GM19467 (cell line): ENCODE results near the gene BACE2.
"Not testable (repeated sequence)": the region's sequence is repeated elsewhere in the genome, so short reads cannot be mapped to it uniquely, and the experiment has no call there.

Experiments used
- ATAC-seq: cut with Tn5 transposase; IDR thresholded peaks from one replicate; pipeline ENCODE4 v1.9.1; 2021; ENCODE audit warnings: mild to moderate bottlenecking, moderate library complexity; ENCODE audit not compliant: unreplicated experiment

The BACE2 gene

DNA sequence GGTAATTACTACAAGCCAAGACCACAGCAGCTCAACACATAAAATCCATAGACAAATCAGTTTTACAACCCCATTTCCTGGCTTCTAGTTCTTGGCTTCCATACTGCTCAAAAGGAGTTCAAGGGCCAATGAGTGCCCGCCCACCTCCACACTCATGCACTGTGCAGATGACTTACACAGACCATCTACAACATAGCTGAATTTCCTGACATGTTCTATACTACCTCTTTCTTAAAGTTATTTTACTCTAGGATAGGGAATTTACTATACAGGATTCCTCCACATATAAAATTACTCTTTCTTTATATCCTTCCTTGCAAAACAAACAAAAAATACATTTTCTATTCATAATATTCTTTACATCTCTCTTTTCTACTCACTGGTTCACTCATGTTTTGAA lies 14.6 kb downstream of the BACE2 start:
- ATAC-seq = no peak

- no peak for ATAC-seq
Observed at GRCh38 chr21:41183575-41183974, 15.6 kb downstream of the BACE2 start.

DNA sequence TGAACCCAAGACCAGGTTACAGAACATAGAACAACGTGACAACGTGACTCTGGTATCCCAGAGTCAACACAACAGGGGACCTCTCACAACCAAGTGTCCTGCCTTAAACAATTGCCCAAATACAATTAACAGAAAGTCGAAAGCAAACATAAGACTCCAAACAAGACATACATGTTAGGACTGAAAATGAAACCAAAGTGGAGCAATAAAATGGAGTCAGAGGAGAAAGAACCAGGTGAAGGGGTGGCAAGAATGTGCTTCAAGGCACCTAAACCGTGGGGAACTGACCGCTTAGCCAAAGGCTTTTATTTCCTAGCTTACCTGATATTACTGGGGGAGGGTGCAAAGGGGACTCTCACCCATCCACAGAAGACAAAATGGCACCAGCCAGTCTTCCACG lies 17.8 kb downstream of the BACE2 start:
- ATAC-seq = no peak

- ATAC-seq = no peak
Observed at GRCh38 chr21:41186755-41187536, 19.0 kb downstream of the BACE2 start.

DNA sequence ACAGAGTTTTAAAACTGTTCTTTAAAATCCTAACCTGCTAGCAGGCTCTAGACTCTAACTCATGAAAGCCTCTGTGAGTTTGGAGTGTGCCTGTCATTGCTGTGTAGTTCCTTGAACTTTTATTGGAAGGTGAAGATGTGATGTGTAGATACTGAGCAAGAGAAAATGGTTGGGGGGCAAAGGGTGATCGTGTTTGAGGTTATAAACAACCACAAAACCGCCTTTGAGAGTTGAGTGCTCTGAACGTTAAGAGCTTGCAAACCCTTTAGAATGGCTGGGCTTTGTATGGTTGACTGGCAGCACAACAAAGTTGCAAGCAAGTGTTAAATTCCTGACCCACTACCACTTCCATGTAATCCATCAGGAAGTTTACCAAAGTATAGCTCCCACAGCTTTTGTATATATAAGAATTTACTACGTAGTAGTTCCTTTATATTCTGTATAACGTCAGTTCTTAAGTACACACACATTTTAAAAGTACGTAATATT lies 19.6 kb downstream of the BACE2 start:
- no peak for ATAC-seq

DNA sequence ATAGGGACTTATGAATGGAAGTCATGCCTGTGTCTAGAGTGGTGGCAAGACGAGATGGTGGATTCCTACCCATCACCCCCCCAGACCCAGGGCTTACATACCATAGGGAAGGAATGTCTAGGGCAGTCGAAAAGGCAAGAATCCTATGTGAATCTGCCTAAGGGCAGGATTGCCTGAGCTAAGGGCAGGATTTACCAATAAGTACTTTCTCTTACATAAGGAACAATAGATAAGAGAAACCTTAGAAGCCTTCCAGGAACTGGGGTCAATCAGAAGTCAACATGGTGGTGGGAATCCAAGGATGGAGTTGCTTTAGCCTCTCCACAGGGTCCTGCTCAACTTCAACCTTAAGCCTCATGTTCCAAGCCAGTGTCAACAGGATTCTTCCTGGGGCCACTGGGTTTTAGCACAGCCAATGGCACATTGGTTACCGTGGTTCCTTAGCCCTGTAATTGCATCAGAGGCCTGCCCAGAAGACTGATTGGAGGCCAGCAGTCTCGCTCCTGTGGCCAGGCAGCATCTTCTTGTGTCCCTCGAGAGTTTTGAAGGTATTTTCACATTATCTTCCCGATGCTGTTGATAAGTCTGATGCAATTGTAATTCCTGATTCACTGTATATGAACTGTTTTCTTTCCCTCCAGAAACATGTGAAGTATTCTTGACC lies 20.7 kb downstream of the BACE2 start:
- ATAC-seq = no peak

DNA sequence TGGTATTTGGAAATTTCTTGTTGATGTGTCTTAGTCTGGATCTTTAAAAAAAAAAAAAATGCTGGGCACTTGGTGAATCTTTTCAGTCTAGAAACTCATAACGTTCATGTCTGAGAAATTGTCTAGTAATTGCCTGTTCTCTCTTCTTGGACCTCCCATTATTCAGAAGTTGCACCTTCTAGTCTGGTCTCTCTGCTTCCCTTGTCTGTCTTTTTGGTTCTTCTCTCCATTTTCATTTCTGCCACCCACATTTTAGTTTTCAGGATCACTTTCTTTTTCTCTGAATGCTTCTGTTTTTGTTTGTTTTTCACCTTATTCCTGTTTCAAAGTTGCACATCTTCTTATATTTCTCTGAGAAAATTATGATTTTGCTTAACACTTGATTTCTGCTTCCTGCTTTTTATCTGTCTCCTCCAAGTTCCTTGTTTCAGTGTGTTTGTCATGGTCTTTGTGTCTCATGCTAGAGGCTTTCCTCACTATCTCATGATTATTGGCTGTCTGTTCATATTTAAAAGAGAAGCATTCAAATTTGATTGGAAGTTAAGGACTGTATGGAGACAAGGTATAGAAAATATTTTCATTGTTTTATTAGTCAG lies 21.3 kb downstream of the BACE2 start:
- ATAC-seq = no peak

GRCh38 chr21:41192552-41192951 lies 24.6 kb downstream of the BACE2 start:
- ATAC-seq = not testable (repeated sequence)

- ATAC-seq = no peak
Observed at GRCh38 chr21:41195311-41195710, 27.4 kb downstream of the BACE2 start.

DNA sequence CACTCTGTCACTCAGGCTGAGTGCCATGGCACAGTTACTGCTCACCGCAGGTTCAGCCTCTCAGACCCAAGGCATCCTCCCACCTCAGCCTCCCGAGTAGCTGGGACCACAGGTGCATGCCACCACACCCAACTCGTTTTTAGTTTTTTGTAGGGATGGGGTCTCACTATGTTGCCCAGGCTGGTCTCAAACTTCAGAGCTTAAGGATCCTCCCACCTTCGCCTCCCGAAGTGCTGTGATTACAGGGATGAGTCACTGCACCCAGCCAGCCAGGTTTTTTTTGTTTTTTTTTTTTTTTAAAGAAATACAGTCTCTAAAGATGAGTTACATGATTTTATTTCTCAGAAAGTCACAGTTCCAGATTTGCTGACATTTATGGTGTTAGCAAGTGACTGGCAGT lies 29.0 kb downstream of the BACE2 start:
- ATAC-seq = no peak

- no peak for ATAC-seq
Observed at GRCh38 chr21:41197582-41197981, 29.6 kb downstream of the BACE2 start.

GRCh38 chr21:41198647-41199046 lies 30.7 kb downstream of the BACE2 start:
- ATAC-seq = not testable (repeated sequence)

GRCh38 chr21:41199123-41199522 lies 31.2 kb downstream of the BACE2 start:
- no peak for ATAC-seq

GRCh38 chr21:41199588-41199987 lies 31.6 kb downstream of the BACE2 start:
- ATAC-seq = no peak

DNA sequence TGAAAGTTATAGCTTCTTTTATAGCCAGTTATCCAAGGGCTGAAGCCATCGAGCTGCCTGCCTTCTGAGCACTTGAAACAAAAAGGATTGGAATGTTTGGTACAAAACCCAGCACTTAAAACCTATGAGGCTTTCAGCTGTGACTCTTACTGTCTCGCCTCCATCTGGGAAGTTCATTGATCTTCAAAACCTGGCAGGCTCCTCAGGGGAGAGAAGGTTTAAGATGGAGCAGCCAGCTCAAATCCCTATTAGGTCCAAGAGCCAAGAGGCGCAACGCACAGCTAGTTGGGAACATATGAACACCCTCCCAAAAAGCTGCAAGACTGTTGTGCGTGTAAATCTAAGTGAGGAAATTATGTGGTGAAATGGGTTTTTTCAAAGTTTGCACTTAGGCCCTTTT lies 33.4 kb downstream of the BACE2 start:
- no peak for ATAC-seq

DNA sequence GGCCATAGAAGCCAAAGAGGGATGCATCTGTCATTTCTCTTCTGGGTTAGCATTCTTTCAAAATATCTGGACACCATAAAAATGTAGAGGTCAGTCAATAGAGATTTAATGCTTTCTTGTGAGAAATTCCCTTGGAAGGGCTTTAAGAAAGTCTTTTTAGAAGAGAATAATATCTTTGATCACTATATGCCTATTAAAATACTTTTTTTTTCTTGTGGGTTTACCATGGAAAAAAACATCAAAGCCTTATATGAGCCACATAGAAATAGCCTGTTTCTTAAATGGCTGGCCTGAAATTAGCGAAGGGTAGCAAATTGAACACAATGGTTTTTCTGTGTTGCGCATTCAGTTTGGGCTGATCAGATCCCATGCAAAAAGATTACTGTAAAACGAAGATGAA lies 36.8 kb downstream of the BACE2 start:
- ATAC-seq = no peak

GRCh38 chr21:41207401-41208375 lies 39.7 kb downstream of the BACE2 start:
- ATAC-seq = no peak

GRCh38 chr21:41208376-41208763 lies 40.4 kb downstream of the BACE2 start:
- no peak for ATAC-seq

GRCh38 chr21:41209016-41209619 lies 41.2 kb downstream of the BACE2 start:
- no peak for ATAC-seq

DNA sequence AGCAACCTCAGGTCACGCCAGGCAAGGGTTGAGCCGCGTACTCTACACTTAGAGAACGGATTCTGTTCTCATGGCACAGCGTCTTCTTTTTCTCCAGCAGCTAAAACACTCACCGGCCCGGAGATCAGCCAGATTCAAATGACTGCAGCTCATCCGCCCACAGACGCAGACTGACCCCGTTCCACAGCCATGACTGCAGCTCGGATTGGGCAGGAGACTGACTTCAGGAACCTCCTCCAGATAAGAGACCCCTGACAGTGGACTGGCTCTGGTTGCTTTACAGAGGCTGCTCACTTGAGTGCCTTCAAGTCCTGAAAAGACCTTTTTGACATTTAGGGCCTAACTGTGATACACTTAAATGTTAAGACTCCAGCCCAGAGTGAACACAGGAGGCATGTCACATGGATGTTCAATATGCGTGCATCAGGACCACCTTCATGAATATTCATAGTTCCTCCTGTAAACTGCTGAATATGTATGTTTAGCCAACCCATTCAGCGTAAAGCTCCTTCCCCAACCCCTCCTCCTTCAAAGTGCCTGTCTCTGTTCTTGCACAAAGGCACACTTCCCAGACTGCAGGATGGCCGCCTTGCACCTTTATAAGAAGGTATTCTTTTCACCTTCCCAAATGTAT lies 42.6 kb downstream of the BACE2 start:
- ATAC-seq = no peak
